NCI-H2107 treated with DMSO at 0.1 percent for 48 hours (cell line): ENCODE results near the gene ROR1.

ENCODE experiments used
- DNase-seq: peaks from one replicate; lab custom pipeline; 2025; ENCODE audit not compliant: unreplicated experiment; lab: John Stamatoyannopoulos, UW

ROR1 gene

GRCh38 chr1:64046243-64046642 lies 272.4 kb downstream of the ROR1 start:
- DNase-seq: peak; percentile 45

GRCh38 chr1:64046891-64047290 lies 273.1 kb downstream of the ROR1 start:
- DNase-seq: no peak

- DNase-seq: no peak
Observed at GRCh38 chr1:64047549-64047996, 273.8 kb downstream of the ROR1 start.

- DNase-seq: no peak
Observed at GRCh38 chr1:64049900-64050540, 276.2 kb downstream of the ROR1 start.

GRCh38 chr1:64050601-64051000 lies 276.8 kb downstream of the ROR1 start:
- DNase-seq: no peak

GRCh38 chr1:64051796-64052195 lies 278.0 kb downstream of the ROR1 start:
- no peak for DNase-seq

GRCh38 chr1:64052777-64053176 lies 279.0 kb downstream of the ROR1 start:
- no peak for DNase-seq

GRCh38 chr1:64055310-64055709 lies 281.5 kb downstream of the ROR1 start:
- no peak for DNase-seq

- no peak for DNase-seq
Observed at GRCh38 chr1:64059556-64059955, 285.7 kb downstream of the ROR1 start.

GRCh38 chr1:64060611-64061302 lies 286.9 kb downstream of the ROR1 start:
- DNase-seq: no peak

- no peak for DNase-seq
Observed at GRCh38 chr1:64061430-64062104, 287.8 kb downstream of the ROR1 start.

GRCh38 chr1:64062529-64062928 lies 288.7 kb downstream of the ROR1 start:
- no peak for DNase-seq

GRCh38 chr1:64062941-64063581 lies 289.2 kb downstream of the ROR1 start:
- no peak for DNase-seq

- DNase-seq: no peak
Observed at GRCh38 chr1:64065571-64065970, 291.8 kb downstream of the ROR1 start.

- peak; percentile 69 for DNase-seq
Observed at GRCh38 chr1:64072089-64072793, 298.4 kb downstream of the ROR1 start.

- DNase-seq: no peak
Observed at GRCh38 chr1:64073705-64074104, 299.9 kb downstream of the ROR1 start.

GRCh38 chr1:64074767-64075166 lies 300.9 kb downstream of the ROR1 start:
- DNase-seq: no peak

GRCh38 chr1:64077281-64077940 lies 303.6 kb downstream of the ROR1 start:
- DNase-seq: no peak

GRCh38 chr1:64080941-64081562 lies 307.2 kb downstream of the ROR1 start:
- no peak for DNase-seq

- DNase-seq: no peak
Observed at GRCh38 chr1:64082459-64082858, 308.6 kb downstream of the ROR1 start.
